NCI-H2227 (cell line): ENCODE measurements around the gene IFT27.
A peak's percentile ranks its signal among the peaks of the same experiment; 100 is the strongest.
"Not testable (repeated sequence)": the region's sequence is repeated elsewhere in the genome, so short reads cannot be mapped to it uniquely, and the experiment has no call there.

Source experiments
- DNase-seq: peaks from one replicate; lab custom pipeline; 2025; ENCODE audit not compliant: unreplicated experiment; lab: John Stamatoyannopoulos, UW

The IFT27 gene

GRCh38 chr22:36745301-36745995 lies 30.5 kb downstream of the IFT27 start:
- no peak for DNase-seq

GRCh38 chr22:36744791-36745190 lies 31.1 kb downstream of the IFT27 start:
- no peak for DNase-seq

GRCh38 chr22:36744413-36744765 lies 31.5 kb downstream of the IFT27 start:
- no peak for DNase-seq

- no peak for DNase-seq
Measured at GRCh38 chr22:36743591-36744412, 32.1 kb downstream of the IFT27 start.

GRCh38 chr22:36743011-36743410 lies 32.9 kb downstream of the IFT27 start:
- no peak for DNase-seq

GRCh38 chr22:36741968-36742367 lies 34.0 kb downstream of the IFT27 start:
- no peak for DNase-seq

- DNase-seq: peak; percentile 14
Measured at GRCh38 chr22:36741204-36741793, 34.6 kb downstream of the IFT27 start.

GRCh38 chr22:36740716-36741115 lies 35.2 kb downstream of the IFT27 start:
- DNase-seq: no peak

- DNase-seq: no peak
Measured at GRCh38 chr22:36739185-36739584, 36.7 kb downstream of the IFT27 start.

GRCh38 chr22:36738416-36739020 lies 37.4 kb downstream of the IFT27 start:
- no peak for DNase-seq

- DNase-seq: no peak
Measured at GRCh38 chr22:36737776-36738175, 38.1 kb downstream of the IFT27 start.

GRCh38 chr22:36736701-36737320 lies 39.1 kb downstream of the IFT27 start:
- no peak for DNase-seq

- DNase-seq: no peak
Measured at GRCh38 chr22:36734171-36735058, 41.5 kb downstream of the IFT27 start.

- no peak for DNase-seq
Measured at GRCh38 chr22:36733271-36733670, 42.6 kb downstream of the IFT27 start.

- no peak for DNase-seq
Measured at GRCh38 chr22:36732609-36733008, 43.3 kb downstream of the IFT27 start.

GRCh38 chr22:36731916-36732315 lies 44.0 kb downstream of the IFT27 start:
- no peak for DNase-seq

- not testable (repeated sequence) for DNase-seq
Measured at GRCh38 chr22:36731321-36731720, 44.6 kb downstream of the IFT27 start.

GRCh38 chr22:36730176-36730858 lies 45.6 kb downstream of the IFT27 start:
- DNase-seq: no peak

GRCh38 chr22:36729321-36729720 lies 46.6 kb downstream of the IFT27 start:
- DNase-seq: no peak

- DNase-seq: no peak
Measured at GRCh38 chr22:36728505-36728904, 47.4 kb downstream of the IFT27 start.
